Stimulated activated effector memory CD8-positive, alpha-beta T cell treated with anti-CD3 and anti-CD28 coated beads, Interleukin-12 subunit alpha, Interleukin-12 subunit beta, amount 100 ng/mL, for 72 hours (primary cell): ENCODE data around the gene NDUFA11.

Source experiments
- ATAC-seq: fragments of 150-1000 bp; cut with Tn5 transposase; 2 replicates; pipeline ENCODE4 v1.10.0; 2021
- DNase-seq, 2 donors: peaks; one replicate each; pipeline ENCODE4 v3.0.0; 2021 to 2022; ENCODE audit warnings: low spot score in 2 of 2
- H3K27ac Mint-ChIP-seq: one replicate; pipeline ENCODE4 v1.8.0; 2022; ENCODE audit warnings: mild to moderate bottlenecking, mixed read lengths
- H3K36me3 Mint-ChIP-seq: one replicate; pipeline ENCODE4 v1.8.0; 2022; ENCODE audit warnings: mild to moderate bottlenecking, mixed read lengths
- H3K4me1 Mint-ChIP-seq: one replicate; pipeline ENCODE4 v1.8.0; 2022; ENCODE audit warnings: mixed read lengths
- H3K4me3 Mint-ChIP-seq: one replicate; pipeline ENCODE4 v1.8.0; 2022; ENCODE audit warnings: mild to moderate bottlenecking, mixed read lengths
- H3K9me3 Mint-ChIP-seq: one replicate; pipeline ENCODE4 v1.8.0; 2022; ENCODE audit warnings: mixed read lengths

The NDUFA11 gene

GRCh38 chr19:5935473-5936291 lies 32.1 kb upstream of the NDUFA11 start:
- Mint-ChIP-seq H3K27ac (peak overlapping the region; percentile 85), H3K4me3 (no peak overlapping the region), H3K36me3 (peaks cover 85% of the 10 kb centered on the region), H3K4me1 (peaks cover 5% of the 10 kb centered on the region), H3K9me3 (no peaks in the 10 kb centered on the region)
- no peak for ATAC-seq
- DNase-seq: no peak

DNA sequence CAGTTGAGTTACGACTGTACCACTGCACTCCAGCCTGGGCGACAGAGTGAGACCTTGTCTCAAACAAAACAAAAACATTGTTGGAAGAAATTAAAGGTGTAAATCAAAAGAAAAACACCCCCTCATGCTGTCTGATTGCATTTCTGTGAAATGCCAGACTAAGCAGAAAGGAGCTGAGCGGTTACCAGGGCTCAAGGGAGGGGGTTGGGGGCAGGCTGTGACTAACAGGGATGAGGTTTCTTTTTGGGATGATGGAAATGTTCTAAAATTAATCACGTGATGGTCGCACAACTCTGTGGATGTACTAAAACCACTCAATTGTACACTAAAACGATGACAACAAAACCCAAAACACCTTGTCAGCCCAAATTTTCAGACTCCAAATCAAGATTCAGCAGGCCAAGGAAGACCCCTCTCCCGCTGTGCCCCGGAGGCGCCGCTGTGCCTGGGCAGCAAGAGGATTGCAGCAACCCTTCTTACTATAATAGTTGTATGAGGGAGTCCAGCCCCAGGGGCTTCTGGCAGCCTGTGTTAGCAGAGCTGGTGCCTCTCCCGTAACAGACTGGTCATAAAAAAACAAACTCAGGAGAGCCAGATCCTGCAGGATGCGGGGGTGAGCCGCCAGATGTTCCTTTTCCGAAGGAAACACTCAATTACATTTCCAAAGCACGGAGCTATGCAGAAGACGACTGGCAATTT lies 31.3 kb upstream of the NDUFA11 start:
- Mint-ChIP-seq H3K4me3 (no peak overlapping the region), H3K36me3 (peaks cover 86% of the 10 kb centered on the region), H3K9me3 (no peaks in the 10 kb centered on the region), H3K27ac (peak overlapping the region; percentile 85), H3K4me1 (peaks cover 5% of the 10 kb centered on the region)
- ATAC-seq (no peak), DNase-seq (no peak)

GRCh38 chr19:5934069-5934401 lies 30.4 kb upstream of the NDUFA11 start:
- peaks cover 87% of the 10 kb centered on the region for H3K36me3 Mint-ChIP-seq
- peaks cover 5% of the 10 kb centered on the region for H3K4me1 Mint-ChIP-seq
- no peak for DNase-seq
- no peak overlapping the region for H3K4me3 Mint-ChIP-seq
- H3K27ac Mint-ChIP-seq: peak overlapping the region; percentile 85
- H3K9me3 Mint-ChIP-seq: no peaks in the 10 kb centered on the region
- ATAC-seq: no peak

GRCh38 chr19:5933391-5934068 lies 29.9 kb upstream of the NDUFA11 start:
- ATAC-seq: no peak
- peak overlapping the region; percentile 85 for H3K27ac Mint-ChIP-seq
- peaks cover 87% of the 10 kb centered on the region for H3K36me3 Mint-ChIP-seq
- H3K4me1 Mint-ChIP-seq: peaks cover 5% of the 10 kb centered on the region
- no peak overlapping the region for H3K4me3 Mint-ChIP-seq
- no peaks in the 10 kb centered on the region for H3K9me3 Mint-ChIP-seq
- no peak for DNase-seq

DNA sequence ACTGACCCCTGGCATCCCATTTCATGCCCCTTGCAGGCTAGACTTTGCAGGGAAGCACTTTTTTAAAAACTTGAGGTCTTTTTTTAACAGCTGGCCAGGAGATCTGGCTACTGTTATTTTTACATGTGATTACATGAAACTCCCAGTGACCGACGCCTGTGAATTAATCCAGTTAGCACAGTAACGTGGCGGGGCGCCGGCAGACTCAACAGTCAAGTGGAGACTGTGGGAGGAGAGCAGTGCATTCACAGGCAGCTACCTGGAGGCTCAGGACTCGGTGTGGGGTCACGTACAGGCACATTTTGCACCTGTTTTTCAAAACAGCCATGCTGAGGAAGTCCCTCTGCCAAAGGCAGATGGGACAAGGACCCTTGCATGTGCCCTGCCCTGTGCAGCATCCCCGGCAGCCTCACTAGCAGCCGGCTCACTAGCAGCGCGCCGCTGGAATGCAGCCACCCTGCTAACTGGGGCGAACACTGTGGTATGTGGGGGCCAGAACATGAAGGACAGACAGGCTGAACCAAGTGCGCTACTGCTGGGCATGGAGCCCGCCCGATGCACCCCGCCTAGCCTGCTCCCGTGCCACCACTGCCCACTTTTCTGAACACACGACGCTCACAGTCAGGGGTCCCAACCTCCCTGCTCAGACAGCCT lies 29.1 kb upstream of the NDUFA11 start:
- no peak overlapping the region for H3K4me3 Mint-ChIP-seq
- ATAC-seq (no peak), DNase-seq (no peak)
- no peak overlapping the region for H3K27ac Mint-ChIP-seq
- no peaks in the 10 kb centered on the region for H3K9me3 Mint-ChIP-seq
- peaks cover 5% of the 10 kb centered on the region for H3K4me1 Mint-ChIP-seq
- peaks cover 90% of the 10 kb centered on the region for H3K36me3 Mint-ChIP-seq

DNA sequence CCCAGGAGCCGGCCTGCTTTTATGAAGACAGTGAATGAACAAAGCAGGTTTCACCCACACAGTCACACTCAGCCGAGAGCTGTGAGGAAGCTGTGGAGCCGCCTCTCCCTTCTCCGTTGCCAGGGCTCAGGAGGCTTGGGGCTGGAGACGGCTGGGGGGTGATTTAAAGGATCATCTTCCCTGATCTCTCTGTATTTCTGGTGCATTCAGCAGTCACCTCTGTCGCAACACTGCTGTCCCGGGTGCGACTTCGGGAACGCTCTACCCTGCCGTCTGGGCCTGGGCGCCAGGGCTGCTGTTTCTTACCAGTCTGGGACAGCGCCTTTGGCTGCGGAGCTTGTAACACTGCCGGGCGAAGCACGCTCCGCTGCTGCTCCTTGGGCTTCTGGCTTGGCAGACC lies 28.6 kb upstream of the NDUFA11 start:
- ATAC-seq: no peak
- H3K36me3 Mint-ChIP-seq: peaks cover 90% of the 10 kb centered on the region
- no peak for DNase-seq
- H3K27ac Mint-ChIP-seq: no peak overlapping the region
- H3K4me1 Mint-ChIP-seq: no peaks in the 10 kb centered on the region
- H3K4me3 Mint-ChIP-seq: no peak overlapping the region
- no peaks in the 10 kb centered on the region for H3K9me3 Mint-ChIP-seq

DNA sequence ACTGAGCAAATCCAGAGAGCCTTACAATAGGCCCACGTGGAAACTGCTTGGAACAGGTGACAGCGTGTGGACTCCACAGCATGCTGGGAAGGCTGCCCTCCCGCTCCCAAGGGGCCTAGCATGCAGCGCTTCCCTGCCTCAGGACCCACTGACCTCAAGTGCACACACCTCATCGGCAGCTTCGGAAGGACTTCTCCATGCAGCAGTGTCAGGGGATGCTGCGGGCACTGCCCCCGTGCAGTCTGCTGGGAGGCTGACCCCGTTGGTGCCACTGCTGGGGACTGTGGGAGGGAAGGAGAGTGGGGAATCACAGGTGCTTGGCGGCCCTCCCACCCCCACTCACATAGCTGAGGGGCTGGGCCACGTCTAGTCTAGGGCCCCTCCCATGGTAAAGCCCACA lies 27.7 kb upstream of the NDUFA11 start:
- Mint-ChIP-seq H3K27ac (no peak overlapping the region), H3K4me1 (no peaks in the 10 kb centered on the region), H3K9me3 (no peaks in the 10 kb centered on the region), H3K4me3 (no peak overlapping the region), H3K36me3 (peaks cover 90% of the 10 kb centered on the region)
- no peak for DNase-seq
- ATAC-seq: no peak

GRCh38 chr19:5929625-5930024 lies 26.0 kb upstream of the NDUFA11 start:
- H3K36me3 Mint-ChIP-seq: peaks cover 92% of the 10 kb centered on the region
- DNase-seq: no peak
- H3K9me3 Mint-ChIP-seq: no peaks in the 10 kb centered on the region
- H3K4me1 Mint-ChIP-seq: no peaks in the 10 kb centered on the region
- no peak overlapping the region for H3K4me3 Mint-ChIP-seq
- H3K27ac Mint-ChIP-seq: no peak overlapping the region
- no peak for ATAC-seq

DNA sequence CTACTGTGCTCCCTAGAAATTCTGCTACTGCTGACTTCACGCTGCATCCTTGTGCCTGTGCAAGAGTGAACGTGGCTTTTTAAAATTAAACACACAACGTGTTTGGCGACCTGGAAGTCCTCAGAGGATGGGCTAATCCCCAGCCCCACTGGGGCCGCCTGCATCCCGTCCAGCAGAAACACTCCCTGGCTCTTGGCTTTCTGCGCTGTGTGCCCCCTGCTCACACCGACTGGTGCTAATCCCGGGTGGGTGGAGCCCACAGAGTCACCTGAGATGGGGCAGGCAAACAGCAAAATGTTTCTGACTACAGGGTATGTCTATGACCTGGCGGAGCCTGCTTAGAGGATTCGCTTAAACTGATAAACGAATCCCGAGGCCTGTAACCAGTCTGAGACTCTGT lies 25.6 kb upstream of the NDUFA11 start:
- Mint-ChIP-seq H3K27ac (no peak overlapping the region), H3K36me3 (peaks cover 92% of the 10 kb centered on the region)
- no peak for ATAC-seq

GRCh38 chr19:5927441-5927821 lies 23.8 kb upstream of the NDUFA11 start:
- peaks cover 98% of the 10 kb centered on the region for H3K36me3 Mint-ChIP-seq
- H3K27ac Mint-ChIP-seq: no peak overlapping the region
- no peak for DNase-seq

More for the DNA sequence above, 25.6 kb upstream of the NDUFA11 start:
- Mint-ChIP-seq H3K4me3 (no peak overlapping the region), H3K4me1 (no peaks in the 10 kb centered on the region), H3K9me3 (no peaks in the 10 kb centered on the region)
- no peak for DNase-seq

DNA sequence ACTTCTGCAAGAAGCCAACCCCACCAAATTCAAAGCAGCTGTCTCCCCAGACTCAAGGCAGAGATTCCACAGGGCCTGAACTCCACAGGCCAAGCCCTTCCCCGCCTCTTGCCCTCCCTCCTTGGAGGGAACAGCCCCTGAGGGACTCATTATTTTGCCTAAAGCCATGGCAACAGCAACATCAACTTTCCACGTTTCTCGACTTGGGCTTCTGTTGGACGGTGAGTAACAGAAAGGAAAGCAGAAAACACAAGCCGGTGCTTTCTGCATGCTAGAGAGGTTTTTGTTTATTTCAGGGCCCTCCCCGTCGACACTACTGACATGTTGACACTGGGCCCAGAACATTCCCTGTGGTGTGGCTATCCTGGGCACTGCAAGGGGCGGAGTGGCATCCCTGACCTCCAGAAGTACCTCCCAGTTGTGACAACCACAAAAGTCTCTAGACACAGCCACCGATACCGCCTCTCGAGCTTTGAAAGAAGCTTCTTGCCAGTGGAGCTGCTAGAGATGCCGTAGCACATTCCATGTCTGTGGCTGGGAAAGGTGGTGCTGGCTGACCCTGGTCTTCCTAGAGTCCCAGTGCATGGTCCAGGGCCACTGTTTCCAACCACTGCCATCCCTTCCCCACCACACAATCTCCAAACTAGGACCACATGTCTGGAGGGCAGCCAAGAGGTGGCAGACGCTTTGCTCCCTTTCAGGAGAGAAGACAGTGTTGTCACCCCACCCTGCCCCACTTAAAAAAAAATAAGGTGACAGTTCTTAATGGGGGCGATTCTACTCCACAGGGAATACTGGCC lies 23.3 kb upstream of the NDUFA11 start:
- DNase-seq: no peak
- no peak for ATAC-seq
- Mint-ChIP-seq H3K9me3 (no peaks in the 10 kb centered on the region), H3K4me1 (no peaks in the 10 kb centered on the region), H3K4me3 (no peak overlapping the region), H3K36me3 (peaks cover 98% of the 10 kb centered on the region), H3K27ac (no peak overlapping the region)

More at GRCh38 chr19:5927441-5927821, 23.8 kb upstream of the NDUFA11 start:
- no peak for ATAC-seq
- Mint-ChIP-seq H3K4me1 (no peaks in the 10 kb centered on the region), H3K4me3 (no peak overlapping the region), H3K9me3 (no peaks in the 10 kb centered on the region)

DNA sequence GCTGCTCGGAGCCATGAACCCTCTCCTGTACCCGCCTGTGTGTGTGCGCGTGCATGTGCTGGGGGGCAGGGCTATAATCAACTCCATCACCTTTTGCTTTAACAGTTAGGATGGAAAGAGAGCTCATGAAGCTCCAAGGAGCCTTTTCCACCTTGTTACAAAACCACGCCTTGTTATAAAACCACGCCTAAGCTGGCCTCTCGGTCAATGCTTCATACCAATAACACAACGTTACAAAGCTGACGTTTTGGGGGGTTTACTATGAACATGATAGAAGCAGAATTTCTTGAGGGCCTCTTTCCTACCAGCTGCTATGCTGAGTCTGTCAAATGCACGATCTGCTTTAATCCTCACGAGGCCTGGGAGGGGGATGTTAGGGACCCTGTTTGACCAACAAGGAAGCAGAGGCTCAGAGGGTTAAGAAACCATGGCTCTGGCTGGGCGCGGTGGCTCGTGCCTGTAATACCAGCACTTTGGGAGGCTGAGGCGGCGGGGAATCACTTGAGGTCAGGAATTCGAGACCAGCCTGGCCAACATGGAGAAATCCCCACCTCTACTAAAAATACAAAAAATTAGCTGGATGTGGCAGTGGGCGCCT lies 22.3 kb upstream of the NDUFA11 start:
- no peak overlapping the region for H3K4me3 Mint-ChIP-seq
- ATAC-seq (no peak), DNase-seq (no peak)
- H3K36me3 Mint-ChIP-seq: peaks cover 98% of the 10 kb centered on the region
- H3K9me3 Mint-ChIP-seq: no peaks in the 10 kb centered on the region
- H3K4me1 Mint-ChIP-seq: no peaks in the 10 kb centered on the region
- H3K27ac Mint-ChIP-seq: no peak overlapping the region

DNA sequence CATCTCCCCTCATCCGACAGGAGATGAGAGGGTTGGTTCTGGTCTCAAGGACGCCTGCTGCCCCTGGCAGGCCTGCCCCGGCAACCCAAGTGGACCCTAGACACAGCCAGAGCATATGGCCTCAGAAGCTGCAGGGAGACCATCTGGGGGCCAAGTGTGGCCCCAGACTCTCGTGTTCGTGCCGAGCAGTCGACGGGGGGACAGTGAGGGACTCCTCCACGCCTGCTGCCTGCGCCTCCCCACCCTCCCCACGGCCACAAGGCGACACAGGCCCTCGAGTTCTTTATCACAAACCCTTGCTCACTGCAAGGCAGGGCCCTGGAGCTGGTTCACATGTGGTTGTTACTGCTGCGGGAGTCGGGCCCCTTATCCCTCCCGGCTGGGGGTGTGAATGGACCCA lies 19.8 kb upstream of the NDUFA11 start:
- Mint-ChIP-seq H3K4me1 (no peaks in the 10 kb centered on the region), H3K9me3 (no peaks in the 10 kb centered on the region), H3K36me3 (peaks cover 98% of the 10 kb centered on the region), H3K4me3 (no peak overlapping the region), H3K27ac (no peak overlapping the region)
- DNase-seq (no peak), ATAC-seq (no peak)

- Mint-ChIP-seq H3K36me3 (peaks cover 99% of the 10 kb centered on the region), H3K27ac (no peak overlapping the region), H3K9me3 (no peaks in the 10 kb centered on the region), H3K4me1 (no peaks in the 10 kb centered on the region), H3K4me3 (no peak overlapping the region)
- ATAC-seq (no peak), DNase-seq (no peak)
These were observed 18.6 kb upstream of the NDUFA11 start for GRCh38 chr19:5922161-5922545.
